NCI-H82 treated with DMSO at 0.1 percent for 48 hours (cell line): ENCODE data around the gene ACVR1B.

Experiments used
- DNase-seq: peaks from one replicate; lab custom pipeline; 2025; ENCODE audit not compliant: unreplicated experiment; lab: John Stamatoyannopoulos, UW

ACVR1B gene

GRCh38 chr12:52042706-52043385 lies 91.3 kb downstream of the ACVR1B start:
- DNase-seq, result no peak

DNA sequence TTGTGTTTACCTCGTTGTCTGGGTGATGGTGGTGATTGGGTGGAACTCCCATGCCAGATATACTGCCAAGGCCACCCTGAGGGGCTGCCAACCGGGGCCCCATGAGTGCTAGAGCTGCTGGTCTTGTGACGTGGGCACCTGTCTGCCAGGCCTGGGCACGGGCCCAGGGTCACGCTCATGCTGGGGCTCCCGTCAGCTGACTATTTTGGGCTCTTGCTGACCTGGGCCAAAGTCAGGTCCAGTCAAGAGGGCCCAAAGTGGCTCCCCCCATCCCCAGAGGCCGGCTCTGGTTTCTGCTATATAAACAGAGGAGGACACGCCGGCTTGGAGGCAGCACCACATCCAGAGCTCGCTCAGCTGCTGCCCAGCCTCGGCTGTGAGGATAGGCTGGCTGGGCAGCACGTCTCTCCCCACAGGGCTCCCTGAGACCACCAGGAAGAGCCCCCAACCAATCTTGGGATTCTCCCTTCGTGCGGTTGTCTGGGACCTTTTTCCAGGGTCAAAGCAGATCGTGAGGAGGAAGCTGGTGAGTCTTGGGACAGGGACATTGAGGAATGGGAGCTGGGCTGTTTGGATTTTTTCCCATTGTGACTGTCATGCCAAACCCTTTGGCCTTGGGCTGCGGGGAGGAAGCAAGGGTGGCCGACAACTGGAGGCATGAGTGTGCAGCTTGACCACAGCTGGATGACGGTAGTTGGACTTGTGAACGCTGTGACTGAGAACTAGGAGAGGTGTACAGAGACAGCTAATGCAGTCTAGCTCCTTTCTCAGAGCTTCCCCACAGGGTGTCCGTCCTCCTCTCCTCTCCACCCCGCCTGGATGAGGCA lies 92.1 kb downstream of the ACVR1B start:
- no peak for DNase-seq

DNA sequence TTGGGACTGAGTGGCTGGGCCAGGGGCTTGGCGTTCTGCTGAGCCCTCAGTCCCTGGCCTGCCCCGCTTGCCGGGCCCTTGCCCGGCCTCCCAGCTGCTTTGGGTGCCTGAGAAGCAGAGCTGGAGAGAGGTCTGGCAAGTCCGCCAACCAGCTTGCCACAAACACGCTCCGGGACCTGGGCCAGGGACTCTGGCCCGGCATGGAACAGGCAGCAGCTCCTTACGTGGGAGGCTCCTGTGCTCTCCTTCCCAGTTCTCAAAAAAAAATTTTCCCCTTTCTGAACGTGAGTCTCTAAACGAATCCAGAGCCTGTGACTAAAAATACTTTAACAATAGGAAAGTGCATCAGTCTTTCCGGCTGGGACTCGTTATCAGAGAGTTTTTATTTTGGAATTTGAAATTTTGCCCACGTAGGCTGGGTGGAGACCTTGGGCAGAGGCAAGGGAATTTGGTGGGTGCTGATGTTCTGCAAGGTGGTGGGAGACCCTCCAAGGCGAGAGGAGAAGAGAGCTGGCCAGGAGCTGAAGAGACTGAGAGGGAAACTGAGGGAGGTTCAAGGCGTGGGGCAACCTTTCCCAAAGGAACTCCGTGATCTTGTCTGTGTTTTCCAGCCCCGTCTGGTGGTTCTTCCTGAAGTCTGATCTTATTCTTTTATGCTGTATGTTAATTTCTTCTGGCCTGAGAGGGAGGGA lies 92.9 kb downstream of the ACVR1B start:
- DNase-seq, result no peak

GRCh38 chr12:52045794-52046199 lies 94.3 kb downstream of the ACVR1B start:
- no peak for DNase-seq
